HG03045 (cell line): ENCODE results near the gene CNGA1.

Experiments used
- ATAC-seq: cut with Tn5 transposase; IDR thresholded peaks from one replicate; pipeline ENCODE4 v1.9.1; 2021; ENCODE audit warnings: mild to moderate bottlenecking, moderate library complexity; ENCODE audit not compliant: unreplicated experiment

CNGA1 gene

GRCh38 chr4:48016141-48017107 is at the start of gene CNGA1, which contains the start of gene NIPAL1:
Gene CNGA1 (minus strand): TSS chr4:48016681. CDS start chr4:47952689, 63,992 bp downstream.
Gene NIPAL1 (plus strand): TSS chr4:48016772. CDS start chr4:48016840, 68 bp downstream.
- peak; percentile 90 for ATAC-seq

- ATAC-seq, result peak; percentile 78
Measured at GRCh38 chr4:48065587-48066052, 49.1 kb upstream of the CNGA1 start.

GRCh38 chr4:48064349-48064748 is 47.9 kb upstream of the CNGA1 start:
- peak; percentile 55 for ATAC-seq

GRCh38 chr4:48058617-48059530 is 42.4 kb upstream of the CNGA1 start:
- no peak for ATAC-seq

- ATAC-seq, result no peak
Measured at GRCh38 chr4:48051078-48051477, 34.6 kb upstream of the CNGA1 start.

DNA sequence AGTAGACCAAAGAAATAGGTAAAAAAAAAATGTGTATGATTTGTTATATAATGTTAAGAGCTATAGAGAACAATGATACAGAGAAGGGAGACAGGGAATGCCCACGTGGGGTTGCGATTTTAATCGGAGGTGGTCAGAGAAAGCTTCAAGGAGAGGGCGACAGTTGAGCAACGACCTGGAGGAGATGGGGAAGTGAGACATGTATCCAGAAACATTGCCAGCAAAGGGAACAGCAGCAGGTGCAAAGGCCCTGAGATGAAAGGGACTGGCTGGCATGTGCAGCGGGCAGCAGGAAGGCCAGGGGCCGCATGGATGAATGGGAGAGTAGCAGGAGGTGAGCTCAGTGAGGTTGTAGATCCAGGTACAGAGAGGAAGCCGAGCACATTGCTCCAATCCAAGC is 33.0 kb upstream of the CNGA1 start:
- ATAC-seq, result no peak

DNA sequence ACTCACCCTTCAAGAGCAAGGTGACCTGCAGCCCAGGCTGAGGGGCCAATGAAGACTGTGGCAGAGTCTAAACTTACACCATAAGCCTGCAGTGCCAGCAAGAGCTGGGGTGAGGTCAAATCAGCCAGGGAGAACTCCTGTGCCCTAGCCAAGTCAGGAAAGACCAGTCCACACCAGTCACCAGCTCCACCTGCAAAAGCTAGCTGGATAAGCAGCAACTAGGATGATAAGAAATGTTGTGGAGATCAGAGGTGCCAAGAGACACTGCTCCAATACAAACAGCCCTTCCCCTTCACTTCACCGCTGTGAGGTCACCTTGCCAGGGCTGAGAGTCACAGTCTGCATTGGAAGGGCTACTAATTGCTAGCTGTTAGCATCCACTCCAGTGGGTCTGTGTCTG is 31.4 kb upstream of the CNGA1 start:
- ATAC-seq, result no peak

GRCh38 chr4:48047421-48047844 is 31.0 kb upstream of the CNGA1 start:
- peak; percentile 98 for ATAC-seq

DNA sequence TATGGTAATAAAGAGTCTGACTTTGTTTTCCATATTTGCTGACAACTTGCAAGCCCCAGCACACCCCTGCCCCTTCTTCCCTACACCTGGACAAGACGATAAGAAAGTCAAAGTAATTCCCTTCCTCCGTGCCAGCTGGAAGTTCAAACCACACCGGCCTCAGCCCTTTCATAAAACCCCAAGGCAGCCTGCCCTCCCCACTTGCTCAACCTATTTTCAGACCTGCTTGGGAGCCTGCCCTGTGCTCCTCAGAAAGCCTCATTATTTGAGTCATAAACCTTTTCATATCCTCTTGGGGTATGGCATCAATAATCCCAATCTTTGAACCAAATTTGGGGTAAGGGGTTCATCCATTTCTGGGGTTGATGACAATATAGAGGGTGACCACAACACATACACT is 29.6 kb upstream of the CNGA1 start:
- no peak for ATAC-seq

- ATAC-seq, result no peak
Measured at GRCh38 chr4:48044298-48044697, 27.8 kb upstream of the CNGA1 start.

DNA sequence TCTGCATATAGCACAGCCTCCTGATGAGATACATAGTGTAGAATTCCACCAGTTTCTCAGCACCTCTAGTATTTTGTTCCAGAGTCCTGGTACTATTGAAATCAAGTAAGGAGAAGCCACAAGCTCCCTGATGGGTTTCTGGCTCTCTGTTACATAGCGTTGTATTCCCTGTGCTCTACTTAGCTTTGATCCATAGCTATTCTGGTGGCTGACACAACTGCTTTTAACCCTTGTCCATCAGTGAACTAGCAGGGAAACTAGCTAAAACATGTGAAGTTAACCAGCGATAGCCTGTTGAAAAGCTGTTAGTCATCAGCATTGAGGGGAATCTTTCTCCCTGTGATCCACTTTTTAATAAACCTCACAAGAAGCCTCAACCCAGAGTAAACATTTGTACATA is 27.0 kb upstream of the CNGA1 start:
- no peak for ATAC-seq

GRCh38 chr4:48042979-48043461 is 26.5 kb upstream of the CNGA1 start:
- peak; percentile 24 for ATAC-seq

GRCh38 chr4:48041535-48042137 is 25.2 kb upstream of the CNGA1 start:
- ATAC-seq, result no peak

DNA sequence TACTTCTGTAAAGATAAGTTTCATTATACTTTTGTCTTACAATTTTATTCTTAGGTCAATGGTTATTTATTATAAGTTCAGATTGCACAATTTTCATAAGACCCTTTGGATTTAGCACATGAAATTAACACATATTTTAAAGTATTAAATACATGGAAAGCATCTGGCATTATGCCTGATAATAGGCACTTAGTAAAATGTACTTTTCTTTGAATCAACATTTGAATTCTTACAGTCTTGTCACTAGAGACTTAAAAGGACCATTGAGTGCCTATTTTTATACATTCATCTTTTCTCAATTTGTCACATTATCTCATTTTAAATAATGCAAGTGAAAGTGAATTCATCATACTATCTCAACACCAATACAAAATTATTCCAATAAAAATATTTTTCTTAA is 23.1 kb upstream of the CNGA1 start:
- ATAC-seq, result no peak

- ATAC-seq, result no peak
Measured at GRCh38 chr4:48038666-48039065, 22.2 kb upstream of the CNGA1 start.

DNA sequence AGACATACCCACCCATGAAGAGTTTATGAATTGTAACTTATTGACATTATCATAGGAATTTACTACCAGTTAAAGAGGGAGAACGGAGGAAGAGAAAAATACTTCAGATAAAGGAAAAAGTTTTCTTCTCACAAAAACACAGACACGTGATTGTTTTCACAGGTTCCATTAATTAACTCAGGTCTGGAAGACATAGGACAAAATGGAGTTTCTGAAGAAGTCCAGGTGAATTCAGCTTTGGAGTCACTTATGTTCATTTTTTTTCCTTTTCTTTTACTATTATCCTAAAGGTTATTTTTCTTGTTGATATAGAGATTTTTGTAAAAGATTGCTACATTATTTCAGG is 20.6 kb upstream of the CNGA1 start:
- no peak for ATAC-seq

GRCh38 chr4:48035952-48036351 is 19.5 kb upstream of the CNGA1 start:
- ATAC-seq, result no peak

- no peak for ATAC-seq
Measured at GRCh38 chr4:48033825-48034413, 17.4 kb upstream of the CNGA1 start.

GRCh38 chr4:48033412-48033811 is 16.9 kb upstream of the CNGA1 start:
- no peak for ATAC-seq

DNA sequence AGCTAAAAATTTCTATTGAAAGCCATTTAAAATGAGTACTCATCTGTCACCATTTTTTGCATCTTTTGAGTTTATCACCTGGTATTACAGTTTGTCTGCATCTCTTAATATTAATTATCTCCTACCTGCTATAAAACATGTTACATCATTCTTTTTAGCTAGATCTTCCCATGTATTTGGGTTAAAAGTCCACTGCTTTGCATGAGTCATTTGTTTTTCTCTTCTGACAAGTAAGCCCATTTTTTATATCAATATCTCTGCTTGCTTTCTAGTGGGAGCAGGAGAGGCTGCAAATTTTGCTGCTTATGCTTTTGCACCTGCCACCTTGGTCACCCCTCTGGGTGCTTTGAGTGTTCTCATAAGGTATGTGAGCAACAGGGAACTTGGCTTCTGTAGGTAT is 16.2 kb upstream of the CNGA1 start:
- no peak for ATAC-seq
